Calu3 (cell line): ENCODE results near the gene NPC1. TPM values are rescaled to one million over a fixed set of nuclear protein-coding genes. Genes with fewer than 3 reads are reported as not detected.
"Not testable (repeated sequence)": the region's sequence is repeated elsewhere in the genome, so short reads cannot be mapped to it uniquely, and the experiment has no call there.

Experiments
- BruUV-seq: library from RNA; stranded (reverse); fragments of 400-500 nt; replicated peaks from 2 replicates; lab custom pipeline; 2021; lab: Mats Ljungman, UMichigan
- CTCF ChIA-PET: fragments of 300-600 bp; sonication (Branson Sonifier 250); formaldehyde crosslinking; loops from one replicate; lab custom pipeline; 2022; ENCODE audit warnings: antibody characterized with exemption; lab: Charles Lee
- DNase-seq: peaks from one replicate; pipeline ENCODE4 v3.0.0; 2022
- H3K27ac Mint-ChIP-seq: one replicate; pipeline ENCODE4 v1.8.0; 2022; ENCODE audit warnings: mixed read lengths; ENCODE audit not compliant: unreplicated experiment
- H3K27me3 Mint-ChIP-seq: one replicate; pipeline ENCODE4 v1.8.0; 2022; ENCODE audit warnings: mixed read lengths; ENCODE audit not compliant: unreplicated experiment
- H3K36me3 Mint-ChIP-seq: one replicate; pipeline ENCODE4 v1.8.0; 2022; ENCODE audit warnings: mild to moderate bottlenecking, moderate library complexity, mixed read lengths; ENCODE audit not compliant: insufficient read depth, unreplicated experiment
- H3K4me1 Mint-ChIP-seq: one replicate; pipeline ENCODE4 v1.8.0; 2022; ENCODE audit warnings: mild to moderate bottlenecking, low read depth, mixed read lengths; ENCODE audit not compliant: unreplicated experiment
- H3K4me3 Mint-ChIP-seq: one replicate; pipeline ENCODE4 v1.8.0; 2022; ENCODE audit warnings: mild to moderate bottlenecking, low read depth, moderate library complexity, mixed read lengths; ENCODE audit not compliant: unreplicated experiment
- H3K9me3 Mint-ChIP-seq: one replicate; pipeline ENCODE4 v1.8.0; 2022; ENCODE audit warnings: low read depth, mixed read lengths; ENCODE audit not compliant: unreplicated experiment
- intact Hi-C: fragments of 100-400 bp; cut with micrococcal nuclease; formaldehyde crosslinking; loops from one replicate; pipeline ENCODE4 v1.10.0; 2022; ENCODE audit not compliant: unreplicated experiment
- total RNA-seq: library from RNA; stranded (reverse); gene quantifications from 2 replicates; pipeline ENCODE4 v1.2.3, GENCODE V29; 2022
- TF ChIP-seq, protein P1 (sequence below): fragments of 200-600 bp; IDR thresholded peaks from one replicate; pipeline ENCODE4 v1.8.0; 2022; ENCODE audit warnings: antibody characterized with exemption; ENCODE audit not compliant: unreplicated experiment

Gene NPC1
- total RNA-seq, 1 experiment from 2014 or later: 84.7 TPM

DNA sequence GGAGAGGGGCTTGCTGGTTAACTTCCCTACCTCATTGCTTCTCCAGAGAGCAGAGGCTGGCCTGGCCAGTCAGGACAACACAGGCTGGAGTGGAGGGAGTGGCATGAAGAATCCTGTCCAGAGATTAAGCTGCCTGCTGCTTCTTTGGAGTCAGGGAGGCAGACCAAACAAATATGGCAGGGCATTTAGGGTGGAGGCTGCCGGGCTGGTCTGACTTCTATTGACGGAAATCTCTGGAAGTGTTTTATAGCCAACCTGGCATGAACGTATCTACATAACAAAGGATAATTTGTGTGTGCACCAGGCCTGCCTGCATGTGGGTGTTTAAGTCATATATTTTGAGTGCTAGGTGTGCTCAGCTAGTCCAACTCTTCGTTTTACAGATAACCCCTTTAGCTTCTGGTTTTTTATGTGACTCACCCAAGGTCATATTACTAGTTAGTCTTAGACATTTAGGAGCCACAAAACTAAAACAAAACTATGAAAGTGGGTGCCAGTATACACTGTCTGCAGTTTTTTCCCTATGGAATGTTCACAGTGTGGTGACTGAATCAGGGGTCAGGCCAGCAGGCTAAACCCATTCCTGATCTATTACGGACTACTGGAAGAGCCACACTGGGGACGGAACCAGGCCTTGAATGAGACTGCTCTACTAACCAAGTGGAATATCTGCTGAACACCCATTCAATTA is 5.5 kb downstream of the NPC1 start:
- no peaks in the 10 kb centered on the region for H3K9me3 Mint-ChIP-seq
- TF ChIP-seq, protein P1, sequence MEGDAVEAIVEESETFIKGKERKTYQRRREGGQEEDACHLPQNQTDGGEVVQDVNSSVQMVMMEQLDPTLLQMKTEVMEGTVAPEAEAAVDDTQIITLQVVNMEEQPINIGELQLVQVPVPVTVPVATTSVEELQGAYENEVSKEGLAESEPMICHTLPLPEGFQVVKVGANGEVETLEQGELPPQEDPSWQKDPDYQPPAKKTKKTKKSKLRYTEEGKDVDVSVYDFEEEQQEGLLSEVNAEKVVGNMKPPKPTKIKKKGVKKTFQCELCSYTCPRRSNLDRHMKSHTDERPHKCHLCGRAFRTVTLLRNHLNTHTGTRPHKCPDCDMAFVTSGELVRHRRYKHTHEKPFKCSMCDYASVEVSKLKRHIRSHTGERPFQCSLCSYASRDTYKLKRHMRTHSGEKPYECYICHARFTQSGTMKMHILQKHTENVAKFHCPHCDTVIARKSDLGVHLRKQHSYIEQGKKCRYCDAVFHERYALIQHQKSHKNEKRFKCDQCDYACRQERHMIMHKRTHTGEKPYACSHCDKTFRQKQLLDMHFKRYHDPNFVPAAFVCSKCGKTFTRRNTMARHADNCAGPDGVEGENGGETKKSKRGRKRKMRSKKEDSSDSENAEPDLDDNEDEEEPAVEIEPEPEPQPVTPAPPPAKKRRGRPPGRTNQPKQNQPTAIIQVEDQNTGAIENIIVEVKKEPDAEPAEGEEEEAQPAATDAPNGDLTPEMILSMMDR: no peak
- no TSS peak for BruUV-seq
- DNase-seq: no peak
- intact Hi-C loops: no loop called here
- H3K36me3 Mint-ChIP-seq: peaks cover 77% of the 10 kb centered on the region
- H3K27me3 Mint-ChIP-seq: no peaks in the 10 kb centered on the region
- no peak overlapping the region for H3K27ac Mint-ChIP-seq
- peak overlapping the region; percentile 24 for H3K4me3 Mint-ChIP-seq
- peaks cover 52% of the 10 kb centered on the region for H3K4me1 Mint-ChIP-seq
- CTCF ChIA-PET: no interaction called here

DNA sequence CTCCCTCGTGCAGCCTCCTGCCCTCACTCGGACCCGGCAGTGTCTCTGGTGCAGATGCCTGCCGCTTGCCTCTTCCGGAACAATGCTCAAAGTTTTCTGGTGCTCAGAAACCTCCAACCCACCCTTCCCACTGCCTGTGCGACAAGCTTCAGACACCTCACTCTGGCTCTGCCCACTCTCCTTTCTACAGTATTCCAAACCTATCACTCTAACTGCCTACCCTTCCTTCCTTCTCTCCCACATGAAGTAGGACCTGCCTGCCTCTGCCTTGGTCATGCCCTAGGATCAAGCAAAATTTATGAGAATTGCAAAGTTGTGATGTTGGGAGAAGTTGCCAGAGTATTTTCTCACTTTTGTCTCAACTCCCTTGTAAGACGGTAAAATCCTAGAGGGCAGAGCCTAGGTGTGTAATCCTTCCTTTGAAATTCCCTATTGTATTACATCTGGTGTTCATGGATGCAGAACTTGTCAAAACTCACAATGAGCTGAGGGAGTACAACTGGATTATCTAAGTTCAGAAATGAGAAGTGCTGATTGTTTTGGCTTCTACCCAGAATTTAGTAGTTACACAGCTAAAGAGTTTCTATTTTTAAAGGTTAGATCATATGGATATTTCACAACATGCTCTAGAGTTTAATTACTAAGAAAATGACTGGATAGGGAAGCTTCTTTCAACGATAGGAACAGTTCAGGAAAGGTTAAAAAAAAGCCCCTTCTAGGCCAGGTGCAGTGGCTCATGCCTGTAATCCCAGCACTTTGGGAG is 7.2 kb downstream of the NPC1 start:
- H3K36me3 Mint-ChIP-seq: peaks cover 74% of the 10 kb centered on the region
- TF ChIP-seq, protein P1: no peak
- intact Hi-C loops: no loop called here
- H3K9me3 Mint-ChIP-seq: no peaks in the 10 kb centered on the region
- H3K27ac Mint-ChIP-seq: peak overlapping the region; percentile 15
- no TSS peak for BruUV-seq
- H3K27me3 Mint-ChIP-seq: no peaks in the 10 kb centered on the region
- H3K4me3 Mint-ChIP-seq: no peak overlapping the region
- no peak for DNase-seq
- H3K4me1 Mint-ChIP-seq: peaks cover 62% of the 10 kb centered on the region
- CTCF ChIA-PET: no interaction called here

DNA sequence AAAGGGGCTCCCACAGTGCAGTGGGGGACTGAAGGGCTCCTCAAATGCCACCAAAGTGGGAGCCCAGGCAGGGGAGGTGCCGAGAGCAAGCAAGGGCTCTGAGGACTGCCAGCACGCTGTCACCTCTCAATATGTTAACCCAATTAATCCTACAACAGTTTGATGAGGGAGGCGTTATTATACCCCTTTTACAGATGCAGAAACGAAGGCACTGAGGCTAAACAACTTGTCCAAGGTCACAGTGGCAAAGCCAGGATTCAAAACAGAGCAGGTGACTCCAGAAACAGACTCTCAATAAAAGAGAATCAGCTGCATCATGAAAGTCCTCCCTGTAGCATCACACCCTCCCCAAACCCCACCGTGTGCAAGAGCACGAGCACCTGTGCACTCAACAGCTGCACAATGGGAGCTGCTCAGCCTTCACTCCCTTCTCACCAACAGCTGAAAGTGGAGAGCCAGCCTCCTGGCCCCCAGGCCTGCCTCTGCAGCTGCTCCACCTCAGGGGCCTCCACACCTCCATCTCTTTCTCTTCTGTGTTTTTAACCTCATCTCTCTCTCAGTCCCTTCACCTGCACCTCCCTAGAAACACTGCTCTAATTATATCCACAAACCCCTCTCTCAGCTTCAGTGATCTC is 8.1 kb downstream of the NPC1 start:
- peaks cover 70% of the 10 kb centered on the region for H3K36me3 Mint-ChIP-seq
- peaks cover 61% of the 10 kb centered on the region for H3K4me1 Mint-ChIP-seq
- TF ChIP-seq, protein P1: no peak
- H3K9me3 Mint-ChIP-seq: no peaks in the 10 kb centered on the region
- no peak overlapping the region for H3K4me3 Mint-ChIP-seq
- CTCF ChIA-PET: no interaction called here
- H3K27ac Mint-ChIP-seq: peak overlapping the region; percentile 15
- no TSS peak for BruUV-seq
- no peaks in the 10 kb centered on the region for H3K27me3 Mint-ChIP-seq
- intact Hi-C loops: no loop called here
- DNase-seq: no peak

DNA sequence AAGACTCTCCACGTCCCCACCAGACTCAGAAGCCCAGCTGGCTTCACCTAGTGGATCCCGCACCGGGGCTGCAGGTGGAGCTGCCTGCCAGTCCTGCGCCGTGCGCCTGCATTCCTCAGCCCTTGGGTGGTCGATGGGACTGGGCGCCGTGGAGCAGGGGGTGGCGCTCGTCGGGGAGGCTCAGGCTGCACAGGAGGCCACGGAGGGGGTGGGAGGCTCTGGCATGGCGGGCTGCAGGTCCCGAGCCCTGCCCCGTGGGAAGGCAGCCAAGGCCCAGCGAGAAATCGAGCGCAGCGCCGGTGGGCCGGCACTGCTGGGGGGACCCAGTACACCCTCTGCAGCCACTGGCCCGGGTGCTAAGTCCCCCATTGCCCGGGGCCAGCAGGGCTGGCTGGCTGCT is 8.8 kb downstream of the NPC1 start:
- H3K27me3 Mint-ChIP-seq, CTCF ChIA-PET, DNase-seq, intact Hi-C loops, H3K4me3 Mint-ChIP-seq, H3K9me3 Mint-ChIP-seq, BruUV-seq, H3K27ac Mint-ChIP-seq: not testable (repeated sequence)
- Mint-ChIP-seq H3K36me3 (peaks cover 64% of the 10 kb centered on the region), H3K4me1 (peaks cover 57% of the 10 kb centered on the region)
